HG02884 (cell line): ENCODE data around the gene HHATL.

Source experiments
- ATAC-seq: cut with Tn5 transposase; IDR thresholded peaks from one replicate; pipeline ENCODE4 v1.9.1; 2021; ENCODE audit warnings: mild to moderate bottlenecking, moderate library complexity; ENCODE audit not compliant: unreplicated experiment

HHATL gene

GRCh38 chr3:42685891-42686820, 16.4 kb downstream of the HHATL start:
- no peak for ATAC-seq

GRCh38 chr3:42685363-42685881, 17.2 kb downstream of the HHATL start, which contains the start of gene KLHL40:
Gene KLHL40 (plus strand): TSS chr3:42685537. CDS start chr3:42685619, 82 bp downstream.
- no peak for ATAC-seq

- ATAC-seq: no peak
These were observed 17.8 kb downstream of the HHATL start for GRCh38 chr3:42684632-42685362.

GRCh38 chr3:42683875-42684598, 18.6 kb downstream of the HHATL start:
- no peak for ATAC-seq

- ATAC-seq: no peak
These were observed 20.1 kb downstream of the HHATL start for GRCh38 chr3:42682301-42683070.

- no peak for ATAC-seq
These were observed 21.1 kb downstream of the HHATL start for GRCh38 chr3:42681361-42682038.

- no peak for ATAC-seq
These were observed 21.8 kb downstream of the HHATL start for GRCh38 chr3:42680806-42681205.

GRCh38 chr3:42680271-42680670, 22.3 kb downstream of the HHATL start:
- no peak for ATAC-seq

- ATAC-seq: no peak
These were observed 24.2 kb downstream of the HHATL start for GRCh38 chr3:42678447-42678846.

GRCh38 chr3:42675909-42676308, 26.7 kb downstream of the HHATL start:
- ATAC-seq: no peak

GRCh38 chr3:42674146-42674545, 28.5 kb downstream of the HHATL start:
- ATAC-seq: no peak

- no peak for ATAC-seq
These were observed 29.5 kb downstream of the HHATL start for GRCh38 chr3:42673082-42673481.

- ATAC-seq: no peak
These were observed 30.1 kb downstream of the HHATL start for GRCh38 chr3:42672515-42672914.

- no peak for ATAC-seq
These were observed 31.9 kb downstream of the HHATL start for GRCh38 chr3:42670670-42671069.

- ATAC-seq: no peak
These were observed 32.5 kb downstream of the HHATL start for GRCh38 chr3:42670051-42670576.

GRCh38 chr3:42668793-42669217, 33.8 kb downstream of the HHATL start:
- ATAC-seq: no peak

- ATAC-seq: no peak
These were observed 34.2 kb downstream of the HHATL start for GRCh38 chr3:42668413-42668760.

- no peak for ATAC-seq
These were observed 34.8 kb downstream of the HHATL start for GRCh38 chr3:42667523-42668412.
